GM23338 (cell line): ENCODE measurements around the gene GPR42. TPM values are rescaled to one million over a fixed set of nuclear protein-coding genes. Genes with fewer than 3 reads are reported as not detected.

Source experiments
- ATAC-seq: fragments of 200-7000 bp; cut with Tn5 transposase; 3 replicates; pipeline ENCODE4 v1.9.1; 2020
- DNase-seq: peaks from one replicate; pipeline ENCODE4 v3.0.0-alpha.2; 2015; ENCODE audit warnings: low spot score
- H2AFZ ChIP-seq: fragments of 200-600 bp; sonication (generic); 2 replicates; pipeline ENCODE4 v1.8.0; 2016; ENCODE audit warnings: antibody characterized with exemption, mild to moderate bottlenecking, moderate library complexity
- H3F3A ChIP-seq: fragments of 200-600 bp; sonication (generic); replicated peaks from 2 replicates; pipeline ENCODE4 v1.8.0; 2017; ENCODE audit warnings: antibody characterized with exemption, mixed run types, low read depth
- H3K27ac ChIP-seq: fragments of 200-600 bp; sonication (generic); 2 replicates; pipeline ENCODE4 v1.6.1; 2016; ENCODE audit warnings: low read depth
- H3K27me3 ChIP-seq: fragments of 200-600 bp; sonication (generic); 2 replicates; pipeline ENCODE4 v1.8.0; 2016; ENCODE audit warnings: mild to moderate bottlenecking, mixed run types, moderate library complexity; ENCODE audit not compliant: insufficient read depth
- H3K36me3 ChIP-seq: fragments of 200-600 bp; sonication (generic); 2 replicates; pipeline ENCODE4 v1.8.0; 2016; ENCODE audit warnings: mild to moderate bottlenecking; ENCODE audit not compliant: insufficient read depth
- H3K4me1 ChIP-seq: fragments of 200-600 bp; sonication (generic); 2 replicates; pipeline ENCODE4 v1.8.0; 2016; ENCODE audit warnings: mild to moderate bottlenecking, moderate library complexity; ENCODE audit not compliant: insufficient read depth
- H3K4me2 ChIP-seq: fragments of 200-600 bp; sonication (generic); 2 replicates; pipeline ENCODE4 v1.7.1; 2017; ENCODE audit warnings: mixed run types
- H3K4me3 ChIP-seq: fragments of 200-600 bp; sonication (generic); 2 replicates; pipeline ENCODE4 v1.6.1; 2016; ENCODE audit warnings: mixed run types
- H3K79me2 ChIP-seq: fragments of 200-600 bp; sonication (generic); replicated peaks from 2 replicates; pipeline ENCODE4 v1.8.0; 2017; ENCODE audit warnings: mild to moderate bottlenecking; ENCODE audit not compliant: insufficient read depth
- H3K9me2 ChIP-seq: fragments of 200-600 bp; sonication (generic); 2 replicates; pipeline ENCODE4 v1.8.0; 2017; ENCODE audit not compliant: insufficient read depth
- H4K20me1 ChIP-seq: fragments of 200-600 bp; sonication (generic); replicated peaks from 2 replicates; pipeline ENCODE4 v1.8.0; 2017; ENCODE audit warnings: mild to moderate bottlenecking; ENCODE audit not compliant: insufficient read depth
- H3K27ac Mint-ChIP-seq: 2 replicates; pipeline ENCODE4 v1.8.0; 2020; ENCODE audit warnings: inconsistent platforms, mild to moderate bottlenecking, moderate library complexity, mixed read lengths
- H3K27me3 Mint-ChIP-seq: 3 replicates; pipeline ENCODE4 v1.8.0; 2022; ENCODE audit warnings: low read depth, mild to moderate bottlenecking, moderate library complexity, mixed read lengths, inconsistent platforms; ENCODE audit not compliant: insufficient read depth, poor library complexity
- H3K36me3 Mint-ChIP-seq: 3 replicates; pipeline ENCODE4 v1.8.0; 2021; ENCODE audit warnings: low read depth, mild to moderate bottlenecking, inconsistent platforms, moderate library complexity, mixed read lengths
- H3K4me1 Mint-ChIP-seq: 3 replicates; pipeline ENCODE4 v1.8.0; 2020; ENCODE audit warnings: mild to moderate bottlenecking, inconsistent platforms, mixed read lengths
- H3K4me3 Mint-ChIP-seq: 3 replicates; pipeline ENCODE4 v1.8.0; 2021; ENCODE audit warnings: moderate library complexity, mild to moderate bottlenecking, inconsistent platforms, mixed read lengths
- H3K9me3 Mint-ChIP-seq: 3 replicates; pipeline ENCODE4 v1.8.0; 2020; ENCODE audit warnings: moderate library complexity, mild to moderate bottlenecking, inconsistent platforms, mixed read lengths
- EZH2 ChIP-seq: fragments of 200-600 bp; sonication (generic); IDR thresholded peaks from one replicate; pipeline ENCODE4 v1.8.0; 2017; ENCODE audit warnings: antibody characterized with exemption, mild to moderate bottlenecking, low read depth; ENCODE audit not compliant: unreplicated experiment
- EZH2phosphoT487 ChIP-seq: fragments of 200-600 bp; sonication (generic); IDR thresholded peaks from one replicate; pipeline ENCODE4 v1.8.1; 2018; ENCODE audit warnings: antibody characterized with exemption; ENCODE audit not compliant: unreplicated experiment
- JUNB ChIP-seq: IDR thresholded peaks from one replicate; pipeline ENCODE4 v1.6.1; 2016; ENCODE audit warnings: antibody characterized with exemption; ENCODE audit not compliant: unreplicated experiment
- POLR2AphosphoS5 ChIP-seq: IDR thresholded peaks from 2 replicates; pipeline ENCODE4 v1.6.1; 2016; ENCODE audit warnings: antibody characterized with exemption, low read depth
- STAT1 ChIP-seq: IDR thresholded peaks from one replicate; pipeline ENCODE4 v1.6.1; 2016; ENCODE audit warnings: antibody characterized with exemption; ENCODE audit not compliant: unreplicated experiment
- polyA plus RNA-seq: library from polyadenylated mRNA; unstranded; fragments of >200 nt; fragmentation: Nextera tagmentation; extraction: Ambion mirVana; gene quantifications from 2 replicates; pipeline ENCODE4 v1.2.1, GENCODE V29; 2016
- total RNA-seq: library from RNA; depleted of rRNA; stranded (reverse); fragments of >200 nt; shearing (Covaris generic); gene quantifications from 2 replicates; pipeline ENCODE4 v1.2.3, GENCODE V29; 2014
- TF ChIP-seq, protein P1 (sequence below): fragments of 250-450 bp; sonication (Bioruptor Pico); IDR thresholded peaks from 2 replicates; pipeline ENCODE4 v1.5.0; 2020; ENCODE audit warnings: mild to moderate bottlenecking, moderate library complexity
- TF ChIP-seq, protein P2 (sequence below): IDR thresholded peaks from 2 replicates; pipeline ENCODE4 v1.6.1; 2016; ENCODE audit warnings: antibody characterized with exemption
- TF ChIP-seq, protein P3 (sequence below): IDR thresholded peaks from one replicate; pipeline ENCODE4 v1.6.1; 2018; ENCODE audit warnings: antibody characterized with exemption; ENCODE audit not compliant: unreplicated experiment

GPR42 gene
- total and polyA plus RNA-seq, 2 experiments from 2014 or later, result not detected

DNA sequence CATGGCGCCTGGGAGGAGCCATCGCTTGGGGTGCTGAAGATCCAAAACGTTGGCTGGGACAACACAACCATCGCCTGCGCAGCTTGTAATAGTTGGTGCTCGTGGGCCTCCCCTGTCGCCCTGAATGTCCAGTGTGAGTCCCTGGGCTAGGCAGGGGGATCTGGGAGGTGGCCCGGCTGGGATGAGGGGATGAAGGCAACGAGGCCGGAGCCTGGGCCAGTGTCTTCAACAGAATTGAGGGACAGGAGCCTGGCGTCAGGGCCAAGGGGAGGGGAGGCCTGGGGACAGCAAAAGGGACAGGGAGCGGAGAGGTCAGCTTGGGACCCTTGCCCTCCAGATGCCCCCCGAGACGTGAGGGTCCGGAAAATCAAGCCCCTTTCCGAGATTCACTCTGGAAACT is 29.9 kb upstream of the GPR42 start (continued):
- TF ChIP-seq, protein P1, sequence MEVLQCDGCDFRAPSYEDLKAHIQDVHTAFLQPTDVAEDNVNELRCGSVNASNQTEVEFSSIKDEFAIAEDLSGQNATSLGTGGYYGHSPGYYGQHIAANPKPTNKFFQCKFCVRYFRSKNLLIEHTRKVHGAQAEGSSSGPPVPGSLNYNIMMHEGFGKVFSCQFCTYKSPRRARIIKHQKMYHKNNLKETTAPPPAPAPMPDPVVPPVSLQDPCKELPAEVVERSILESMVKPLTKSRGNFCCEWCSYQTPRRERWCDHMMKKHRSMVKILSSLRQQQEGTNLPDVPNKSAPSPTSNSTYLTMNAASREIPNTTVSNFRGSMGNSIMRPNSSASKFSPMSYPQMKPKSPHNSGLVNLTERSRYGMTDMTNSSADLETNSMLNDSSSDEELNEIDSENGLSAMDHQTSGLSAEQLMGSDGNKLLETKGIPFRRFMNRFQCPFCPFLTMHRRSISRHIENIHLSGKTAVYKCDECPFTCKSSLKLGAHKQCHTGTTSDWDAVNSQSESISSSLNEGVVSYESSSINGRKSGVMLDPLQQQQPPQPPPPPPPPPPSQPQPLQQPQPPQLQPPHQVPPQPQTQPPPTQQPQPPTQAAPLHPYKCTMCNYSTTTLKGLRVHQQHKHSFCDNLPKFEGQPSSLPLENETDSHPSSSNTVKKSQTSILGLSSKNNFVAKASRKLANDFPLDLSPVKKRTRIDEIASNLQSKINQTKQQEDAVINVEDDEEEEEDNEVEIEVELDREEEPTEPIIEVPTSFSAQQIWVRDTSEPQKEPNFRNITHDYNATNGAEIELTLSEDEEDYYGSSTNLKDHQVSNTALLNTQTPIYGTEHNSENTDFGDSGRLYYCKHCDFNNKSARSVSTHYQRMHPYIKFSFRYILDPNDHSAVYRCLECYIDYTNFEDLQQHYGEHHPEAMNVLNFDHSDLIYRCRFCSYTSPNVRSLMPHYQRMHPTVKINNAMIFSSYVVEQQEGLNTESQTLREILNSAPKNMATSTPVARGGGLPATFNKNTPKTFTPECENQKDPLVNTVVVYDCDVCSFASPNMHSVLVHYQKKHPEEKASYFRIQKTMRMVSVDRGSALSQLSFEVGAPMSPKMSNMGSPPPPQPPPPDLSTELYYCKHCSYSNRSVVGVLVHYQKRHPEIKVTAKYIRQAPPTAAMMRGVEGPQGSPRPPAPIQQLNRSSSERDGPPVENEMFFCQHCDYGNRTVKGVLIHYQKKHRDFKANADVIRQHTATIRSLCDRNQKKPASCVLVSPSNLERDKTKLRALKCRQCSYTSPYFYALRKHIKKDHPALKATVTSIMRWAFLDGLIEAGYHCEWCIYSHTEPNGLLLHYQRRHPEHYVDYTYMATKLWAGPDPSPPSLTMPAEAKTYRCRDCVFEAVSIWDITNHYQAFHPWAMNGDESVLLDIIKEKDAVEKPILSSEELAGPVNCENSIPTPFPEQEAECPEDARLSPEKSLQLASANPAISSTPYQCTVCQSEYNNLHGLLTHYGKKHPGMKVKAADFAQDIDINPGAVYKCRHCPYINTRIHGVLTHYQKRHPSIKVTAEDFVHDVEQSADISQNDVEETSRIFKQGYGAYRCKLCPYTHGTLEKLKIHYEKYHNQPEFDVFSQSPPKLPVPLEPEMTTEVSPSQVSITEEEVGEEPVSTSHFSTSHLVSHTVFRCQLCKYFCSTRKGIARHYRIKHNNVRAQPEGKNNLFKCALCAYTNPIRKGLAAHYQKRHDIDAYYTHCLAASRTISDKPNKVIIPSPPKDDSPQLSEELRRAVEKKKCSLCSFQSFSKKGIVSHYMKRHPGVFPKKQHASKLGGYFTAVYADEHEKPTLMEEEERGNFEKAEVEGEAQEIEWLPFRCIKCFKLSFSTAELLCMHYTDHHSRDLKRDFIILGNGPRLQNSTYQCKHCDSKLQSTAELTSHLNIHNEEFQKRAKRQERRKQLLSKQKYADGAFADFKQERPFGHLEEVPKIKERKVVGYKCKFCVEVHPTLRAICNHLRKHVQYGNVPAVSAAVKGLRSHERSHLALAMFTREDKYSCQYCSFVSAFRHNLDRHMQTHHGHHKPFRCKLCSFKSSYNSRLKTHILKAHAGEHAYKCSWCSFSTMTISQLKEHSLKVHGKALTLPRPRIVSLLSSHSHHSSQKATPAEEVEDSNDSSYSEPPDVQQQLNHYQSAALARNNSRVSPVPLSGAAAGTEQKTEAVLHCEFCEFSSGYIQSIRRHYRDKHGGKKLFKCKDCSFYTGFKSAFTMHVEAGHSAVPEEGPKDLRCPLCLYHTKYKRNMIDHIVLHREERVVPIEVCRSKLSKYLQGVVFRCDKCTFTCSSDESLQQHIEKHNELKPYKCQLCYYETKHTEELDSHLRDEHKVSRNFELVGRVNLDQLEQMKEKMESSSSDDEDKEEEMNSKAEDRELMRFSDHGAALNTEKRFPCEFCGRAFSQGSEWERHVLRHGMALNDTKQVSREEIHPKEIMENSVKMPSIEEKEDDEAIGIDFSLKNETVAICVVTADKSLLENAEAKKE (CRISPR knock-in tag), result no peak
- no peak for TF ChIP-seq STAT1
- no peak for TF ChIP-seq EZH2

DNA sequence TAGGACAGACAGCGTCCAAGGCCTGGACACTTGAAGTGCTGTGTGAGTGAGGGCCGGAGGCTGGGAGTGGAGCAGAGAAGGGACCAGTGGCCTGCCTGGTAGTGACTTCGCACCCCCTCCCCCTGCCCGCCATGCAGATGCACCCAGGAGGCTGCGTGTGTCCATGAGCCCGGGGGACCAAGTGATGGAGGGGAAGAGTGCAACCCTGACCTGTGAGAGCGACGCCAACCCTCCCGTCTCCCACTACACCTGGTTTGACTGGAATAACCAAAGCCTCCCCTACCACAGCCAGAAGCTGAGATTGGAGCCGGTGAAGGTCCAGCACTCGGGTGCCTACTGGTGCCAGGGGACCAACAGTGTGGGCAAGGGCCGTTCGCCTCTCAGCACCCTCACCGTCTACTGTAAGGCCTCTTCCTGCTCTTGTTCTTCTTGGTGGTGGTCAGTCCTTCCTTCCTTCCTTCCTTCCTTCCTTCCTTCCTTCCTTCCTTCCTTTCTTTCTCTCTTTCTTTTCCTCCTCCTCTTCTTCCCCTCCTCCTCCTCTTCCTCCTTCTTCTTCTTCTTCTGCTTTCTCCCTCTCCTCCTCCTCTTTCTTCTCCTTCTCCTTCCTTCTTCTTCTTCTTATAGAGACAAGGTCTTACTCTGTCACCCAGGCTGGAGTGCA is 29.2 kb upstream of the GPR42 start:
- H3K27ac Mint-ChIP-seq, result no peak overlapping the region
- TF ChIP-seq, protein P2, sequence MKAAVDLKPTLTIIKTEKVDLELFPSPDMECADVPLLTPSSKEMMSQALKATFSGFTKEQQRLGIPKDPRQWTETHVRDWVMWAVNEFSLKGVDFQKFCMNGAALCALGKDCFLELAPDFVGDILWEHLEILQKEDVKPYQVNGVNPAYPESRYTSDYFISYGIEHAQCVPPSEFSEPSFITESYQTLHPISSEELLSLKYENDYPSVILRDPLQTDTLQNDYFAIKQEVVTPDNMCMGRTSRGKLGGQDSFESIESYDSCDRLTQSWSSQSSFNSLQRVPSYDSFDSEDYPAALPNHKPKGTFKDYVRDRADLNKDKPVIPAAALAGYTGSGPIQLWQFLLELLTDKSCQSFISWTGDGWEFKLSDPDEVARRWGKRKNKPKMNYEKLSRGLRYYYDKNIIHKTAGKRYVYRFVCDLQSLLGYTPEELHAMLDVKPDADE, result no peak
- no peak for TF ChIP-seq JUNB
- TF ChIP-seq, protein P3, sequence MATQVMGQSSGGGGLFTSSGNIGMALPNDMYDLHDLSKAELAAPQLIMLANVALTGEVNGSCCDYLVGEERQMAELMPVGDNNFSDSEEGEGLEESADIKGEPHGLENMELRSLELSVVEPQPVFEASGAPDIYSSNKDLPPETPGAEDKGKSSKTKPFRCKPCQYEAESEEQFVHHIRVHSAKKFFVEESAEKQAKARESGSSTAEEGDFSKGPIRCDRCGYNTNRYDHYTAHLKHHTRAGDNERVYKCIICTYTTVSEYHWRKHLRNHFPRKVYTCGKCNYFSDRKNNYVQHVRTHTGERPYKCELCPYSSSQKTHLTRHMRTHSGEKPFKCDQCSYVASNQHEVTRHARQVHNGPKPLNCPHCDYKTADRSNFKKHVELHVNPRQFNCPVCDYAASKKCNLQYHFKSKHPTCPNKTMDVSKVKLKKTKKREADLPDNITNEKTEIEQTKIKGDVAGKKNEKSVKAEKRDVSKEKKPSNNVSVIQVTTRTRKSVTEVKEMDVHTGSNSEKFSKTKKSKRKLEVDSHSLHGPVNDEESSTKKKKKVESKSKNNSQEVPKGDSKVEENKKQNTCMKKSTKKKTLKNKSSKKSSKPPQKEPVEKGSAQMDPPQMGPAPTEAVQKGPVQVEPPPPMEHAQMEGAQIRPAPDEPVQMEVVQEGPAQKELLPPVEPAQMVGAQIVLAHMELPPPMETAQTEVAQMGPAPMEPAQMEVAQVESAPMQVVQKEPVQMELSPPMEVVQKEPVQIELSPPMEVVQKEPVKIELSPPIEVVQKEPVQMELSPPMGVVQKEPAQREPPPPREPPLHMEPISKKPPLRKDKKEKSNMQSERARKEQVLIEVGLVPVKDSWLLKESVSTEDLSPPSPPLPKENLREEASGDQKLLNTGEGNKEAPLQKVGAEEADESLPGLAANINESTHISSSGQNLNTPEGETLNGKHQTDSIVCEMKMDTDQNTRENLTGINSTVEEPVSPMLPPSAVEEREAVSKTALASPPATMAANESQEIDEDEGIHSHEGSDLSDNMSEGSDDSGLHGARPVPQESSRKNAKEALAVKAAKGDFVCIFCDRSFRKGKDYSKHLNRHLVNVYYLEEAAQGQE, result no peak
- no peak for TF ChIP-seq POLR2AphosphoS5
- no peak for TF ChIP-seq EZH2
- TF ChIP-seq EZH2phosphoT487, result no peak

More for the DNA sequence above, 29.2 kb upstream of the GPR42 start:
- Histone ChIP-seq H3K27me3 (no peaks in the 10 kb centered on the region), H3K4me2 (no peak overlapping the region), H3K79me2 (no peaks in the 10 kb centered on the region), H4K20me1 (no peaks in the 10 kb centered on the region), H3K27ac (no peak overlapping the region), H3K36me3 (no peaks in the 10 kb centered on the region), H3F3A (no peaks in the 10 kb centered on the region), H3K9me2 (no peaks in the 10 kb centered on the region), H2AFZ (no peak overlapping the region), H3K4me3 (no peak overlapping the region), H3K4me1 (no peaks in the 10 kb centered on the region)
- H3K4me3 Mint-ChIP-seq, result no peak overlapping the region
- ATAC-seq, result no peak
- no peaks in the 10 kb centered on the region for H3K9me3 Mint-ChIP-seq
- H3K27me3 Mint-ChIP-seq, result peaks cover 4% of the 10 kb centered on the region
- H3K4me1 Mint-ChIP-seq, result 0 out of 3 replicates have a peak, but pooled peaks cover 2% of the 10 kb centered on the region
- no peak for DNase-seq
- H3K36me3 Mint-ChIP-seq, result no peaks in the 10 kb centered on the region
